Measurements from ENCODE around the gene YES1.
"Not testable (repeated sequence)": the region's sequence is repeated elsewhere in the genome, so short reads cannot be mapped to it uniquely, and the experiment has no call there.

DNA sequence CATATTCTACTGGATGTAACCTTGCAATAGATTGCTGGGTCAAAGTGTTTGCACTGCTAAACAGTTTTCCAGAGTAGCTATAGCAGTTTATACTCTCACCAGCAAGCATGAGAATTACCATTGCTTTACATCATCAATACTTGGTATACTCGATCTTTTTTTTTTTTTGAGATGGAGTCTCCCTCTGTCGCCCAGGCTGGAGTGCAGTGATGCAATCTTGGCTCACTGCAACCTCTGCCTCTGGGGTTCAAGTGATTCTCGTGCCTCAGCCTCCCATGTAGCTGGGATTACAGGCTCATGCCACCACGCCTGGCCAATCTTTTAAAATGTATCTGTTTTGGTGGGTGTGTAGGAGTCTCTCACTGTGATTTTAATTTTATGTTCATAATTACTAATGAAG is 36.0 kb downstream of the YES1 start:
- TF ChIP-seq, protein P1, sequence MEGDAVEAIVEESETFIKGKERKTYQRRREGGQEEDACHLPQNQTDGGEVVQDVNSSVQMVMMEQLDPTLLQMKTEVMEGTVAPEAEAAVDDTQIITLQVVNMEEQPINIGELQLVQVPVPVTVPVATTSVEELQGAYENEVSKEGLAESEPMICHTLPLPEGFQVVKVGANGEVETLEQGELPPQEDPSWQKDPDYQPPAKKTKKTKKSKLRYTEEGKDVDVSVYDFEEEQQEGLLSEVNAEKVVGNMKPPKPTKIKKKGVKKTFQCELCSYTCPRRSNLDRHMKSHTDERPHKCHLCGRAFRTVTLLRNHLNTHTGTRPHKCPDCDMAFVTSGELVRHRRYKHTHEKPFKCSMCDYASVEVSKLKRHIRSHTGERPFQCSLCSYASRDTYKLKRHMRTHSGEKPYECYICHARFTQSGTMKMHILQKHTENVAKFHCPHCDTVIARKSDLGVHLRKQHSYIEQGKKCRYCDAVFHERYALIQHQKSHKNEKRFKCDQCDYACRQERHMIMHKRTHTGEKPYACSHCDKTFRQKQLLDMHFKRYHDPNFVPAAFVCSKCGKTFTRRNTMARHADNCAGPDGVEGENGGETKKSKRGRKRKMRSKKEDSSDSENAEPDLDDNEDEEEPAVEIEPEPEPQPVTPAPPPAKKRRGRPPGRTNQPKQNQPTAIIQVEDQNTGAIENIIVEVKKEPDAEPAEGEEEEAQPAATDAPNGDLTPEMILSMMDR (IDR thresholded peaks at IDR 0.05; ENCODE audit: extremely low read depth in 1 of 2, insufficient read depth in 1 of 2, low read depth in 1 of 2, low read length in 2 of 2), result not testable (repeated sequence)
- TF ChIP-seq EZH2 (IDR thresholded peaks at IDR 0.05; ENCODE audit: borderline replicate concordance, low read depth, low read length, severe bottlenecking); POLR2A (IDR thresholded peaks at IDR 0.05; ENCODE audit: low read depth, low read length); POLR2AphosphoS5 (IDR thresholded peaks at IDR 0.05; ENCODE audit: insufficient read depth, low read depth, low read length); MYC (IDR thresholded peaks at IDR 0.05; ENCODE audit: low read depth, low read length); JUN (IDR thresholded peaks at IDR 0.05; ENCODE audit: borderline replicate concordance, insufficient read depth, insufficient read length, low read depth); FOS (IDR thresholded peaks at IDR 0.05; ENCODE audit: borderline replicate concordance, insufficient read depth, low read length): not testable (repeated sequence)
- TF ChIP-seq, protein P2, sequence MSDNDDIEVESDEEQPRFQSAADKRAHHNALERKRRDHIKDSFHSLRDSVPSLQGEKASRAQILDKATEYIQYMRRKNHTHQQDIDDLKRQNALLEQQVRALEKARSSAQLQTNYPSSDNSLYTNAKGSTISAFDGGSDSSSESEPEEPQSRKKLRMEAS (IDR thresholded peaks at IDR 0.05; ENCODE audit: insufficient read depth, insufficient read length), result not testable (repeated sequence)

All from endothelial cell of umbilical vein (primary cell).